Stromal cell of bone marrow (primary cell): ENCODE data around the gene TRIM42.
A peak's percentile ranks its signal among the peaks of the same experiment; 100 is the strongest.

ENCODE experiments used
- DNase-seq: peaks from one replicate; pipeline ENCODE4 v3.0.0-alpha.2; 2012; ENCODE audit warnings: low read depth

The TRIM42 gene

DNA sequence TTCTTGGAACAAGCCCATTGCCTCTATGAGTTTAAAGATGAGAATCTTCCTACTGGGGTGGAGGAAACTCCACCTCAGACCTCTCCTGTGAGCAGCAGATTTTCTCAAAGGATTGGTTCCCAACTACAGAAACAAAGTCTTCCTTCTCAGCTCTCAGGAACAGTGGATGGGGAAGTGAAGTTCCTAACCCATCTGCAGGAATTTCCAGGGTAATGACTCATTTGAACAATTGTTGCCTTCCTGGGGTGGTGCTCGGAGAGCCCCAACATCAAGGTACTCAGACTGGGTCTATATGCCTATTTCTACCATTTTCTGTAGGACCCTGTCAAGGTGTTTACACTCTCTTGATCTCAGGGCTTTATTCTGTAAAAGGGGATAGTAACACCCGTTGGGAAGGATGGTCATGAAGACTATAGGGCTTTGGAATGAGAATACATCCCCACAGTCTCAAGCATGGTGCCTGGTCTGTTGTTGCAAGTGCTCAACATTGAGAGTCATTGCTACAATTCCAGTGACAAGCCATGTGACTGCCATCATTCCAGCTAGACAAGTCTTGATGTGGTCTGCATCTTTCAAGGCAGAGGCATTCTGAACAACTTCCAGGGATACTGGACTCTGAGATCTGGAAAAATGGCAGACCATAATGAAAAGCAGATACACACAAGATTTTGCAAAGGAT lies 33.0 kb downstream of the TRIM42 start:
- DNase-seq: no peak

DNA sequence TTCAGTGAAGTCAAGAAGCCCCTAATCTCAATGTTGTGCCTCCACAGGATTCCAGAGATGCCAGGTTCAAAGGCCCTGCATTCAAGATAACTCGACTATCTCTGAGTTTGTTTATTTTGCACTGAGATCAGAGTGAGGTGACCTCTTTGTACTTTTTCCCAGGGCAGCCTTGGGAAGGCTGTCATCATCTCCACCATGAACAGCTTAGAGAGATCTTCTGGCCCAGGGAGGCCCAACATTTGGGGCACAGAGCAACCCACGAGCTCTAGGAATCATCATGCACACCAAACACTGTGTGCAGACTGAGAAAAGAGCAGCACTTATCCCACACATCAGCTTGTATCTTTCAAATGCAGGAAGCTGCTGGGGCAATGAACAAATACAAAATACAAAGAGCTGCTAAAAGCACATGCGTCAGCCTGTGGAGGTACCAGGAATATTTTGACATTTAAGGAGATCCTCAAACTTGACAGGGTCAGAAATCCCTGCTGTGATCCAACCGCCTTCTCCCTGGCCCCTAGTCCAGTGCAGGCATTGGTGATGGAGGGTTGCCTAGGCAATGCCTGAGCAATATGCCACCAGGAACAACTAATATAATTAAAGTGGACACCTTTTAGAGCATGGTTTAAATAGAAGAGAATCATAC lies 33.6 kb downstream of the TRIM42 start:
- DNase-seq: no peak

DNA sequence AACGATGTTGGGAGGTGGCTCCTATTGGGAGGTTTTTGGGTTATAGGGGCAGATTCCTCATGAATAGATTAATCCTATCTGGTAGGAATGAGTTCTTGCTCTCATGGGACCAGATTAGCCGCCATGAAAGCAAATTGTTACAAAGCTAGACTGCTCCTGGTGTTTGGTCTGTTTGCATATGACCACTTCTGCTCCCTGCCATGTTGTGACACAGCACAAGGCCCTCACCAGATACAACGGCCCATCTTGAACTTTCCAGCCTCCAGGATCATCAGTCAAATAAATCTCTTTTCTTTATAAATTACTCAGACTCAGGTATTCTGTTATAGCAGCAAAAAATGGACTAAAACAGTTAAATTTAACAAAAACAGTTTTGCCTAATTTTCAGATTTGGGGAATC lies 34.4 kb downstream of the TRIM42 start:
- DNase-seq: no peak

DNA sequence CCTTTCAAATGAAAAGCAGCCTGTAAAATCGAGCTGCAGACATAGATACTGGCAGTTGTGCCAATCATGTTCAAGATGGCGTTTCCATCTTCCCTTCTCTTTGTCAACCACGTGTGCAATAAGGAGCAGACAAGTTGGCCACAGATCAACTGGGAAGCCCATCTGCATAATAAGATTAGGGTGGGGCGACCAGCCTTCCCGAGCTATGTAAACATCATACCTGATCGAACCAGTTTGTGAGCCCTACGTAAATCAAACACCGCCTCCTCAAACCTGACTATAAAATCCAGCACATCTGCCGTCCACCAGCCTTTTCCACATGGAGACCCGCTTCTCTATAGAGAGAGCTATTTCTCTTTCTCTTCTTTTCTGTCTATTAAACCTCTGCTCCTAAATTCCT lies 37.2 kb downstream of the TRIM42 start:
- no peak for DNase-seq

DNA sequence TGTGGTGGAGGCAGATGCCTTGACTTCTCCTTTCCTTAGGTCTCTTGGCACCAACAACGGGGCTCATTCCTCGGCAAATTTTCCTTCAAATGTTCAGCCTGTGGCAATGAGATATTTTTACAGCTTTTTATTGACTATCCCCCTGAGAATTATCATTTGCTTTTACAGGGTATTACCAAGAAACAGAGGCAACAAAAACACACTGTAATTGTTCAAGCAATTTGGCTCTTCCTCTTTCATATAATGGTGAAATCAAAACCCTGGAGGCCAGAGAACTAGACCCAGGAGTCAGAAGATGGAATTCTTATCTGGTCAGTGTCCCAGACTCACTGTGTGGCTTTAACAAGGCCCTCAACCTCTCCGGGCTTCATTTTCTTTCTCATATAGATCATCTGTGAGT lies 40.1 kb downstream of the TRIM42 start:
- DNase-seq: peak; percentile 57

DNA sequence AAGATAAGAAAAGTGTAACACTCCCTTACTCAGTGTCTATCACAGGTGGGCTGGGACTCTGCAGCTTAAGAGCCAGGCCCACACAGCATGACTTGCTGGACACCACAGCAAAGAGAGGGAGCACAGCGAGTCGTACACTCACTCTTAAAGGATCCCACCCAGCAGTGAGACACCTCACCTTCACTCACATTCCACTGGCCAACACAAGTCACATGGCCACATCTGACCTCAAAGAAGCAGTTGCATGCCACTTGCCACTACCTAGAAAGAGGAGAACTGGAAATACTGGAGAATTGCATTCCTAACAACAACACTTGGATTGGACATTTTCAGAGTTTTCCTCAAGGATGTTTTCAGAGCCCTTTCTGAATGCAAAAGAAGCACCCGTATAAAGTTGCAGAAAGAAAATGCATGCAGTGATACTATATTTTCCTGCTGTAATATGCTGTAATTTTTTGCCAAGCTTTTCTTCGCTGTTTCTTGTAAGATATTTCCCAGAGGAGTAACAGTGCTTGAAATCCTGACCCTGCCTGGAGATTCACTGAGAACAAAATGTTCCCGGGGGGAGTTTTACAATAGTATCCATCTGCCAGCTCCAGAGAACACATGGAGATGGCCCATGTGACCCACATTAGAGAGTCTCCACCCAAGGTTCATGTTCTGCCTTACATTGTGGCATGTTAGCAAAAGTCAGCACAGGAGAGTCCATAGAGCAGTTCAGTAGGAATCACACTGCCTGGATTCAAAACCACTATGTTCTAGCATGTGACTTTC lies 42.2 kb downstream of the TRIM42 start:
- DNase-seq: peak; percentile 24

DNA sequence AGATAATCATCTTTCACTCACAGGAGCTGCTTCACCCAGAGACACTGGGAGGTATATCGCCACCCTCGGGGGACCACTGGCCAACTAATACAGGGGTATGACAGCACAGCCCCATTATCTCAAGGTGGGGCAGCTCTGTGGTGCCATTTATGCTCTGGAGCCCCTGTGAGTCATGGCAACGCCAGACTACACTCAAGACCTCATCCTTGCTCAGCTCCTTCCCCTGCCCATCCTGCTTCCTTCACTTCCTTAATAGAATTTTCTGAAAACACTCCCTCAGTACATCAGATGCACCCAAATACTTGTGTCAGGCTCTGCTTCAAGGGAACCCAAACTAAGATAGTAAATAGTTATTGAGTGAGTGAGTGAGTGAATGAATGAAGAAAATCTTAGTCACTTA lies 45.7 kb downstream of the TRIM42 start:
- DNase-seq: no peak

DNA sequence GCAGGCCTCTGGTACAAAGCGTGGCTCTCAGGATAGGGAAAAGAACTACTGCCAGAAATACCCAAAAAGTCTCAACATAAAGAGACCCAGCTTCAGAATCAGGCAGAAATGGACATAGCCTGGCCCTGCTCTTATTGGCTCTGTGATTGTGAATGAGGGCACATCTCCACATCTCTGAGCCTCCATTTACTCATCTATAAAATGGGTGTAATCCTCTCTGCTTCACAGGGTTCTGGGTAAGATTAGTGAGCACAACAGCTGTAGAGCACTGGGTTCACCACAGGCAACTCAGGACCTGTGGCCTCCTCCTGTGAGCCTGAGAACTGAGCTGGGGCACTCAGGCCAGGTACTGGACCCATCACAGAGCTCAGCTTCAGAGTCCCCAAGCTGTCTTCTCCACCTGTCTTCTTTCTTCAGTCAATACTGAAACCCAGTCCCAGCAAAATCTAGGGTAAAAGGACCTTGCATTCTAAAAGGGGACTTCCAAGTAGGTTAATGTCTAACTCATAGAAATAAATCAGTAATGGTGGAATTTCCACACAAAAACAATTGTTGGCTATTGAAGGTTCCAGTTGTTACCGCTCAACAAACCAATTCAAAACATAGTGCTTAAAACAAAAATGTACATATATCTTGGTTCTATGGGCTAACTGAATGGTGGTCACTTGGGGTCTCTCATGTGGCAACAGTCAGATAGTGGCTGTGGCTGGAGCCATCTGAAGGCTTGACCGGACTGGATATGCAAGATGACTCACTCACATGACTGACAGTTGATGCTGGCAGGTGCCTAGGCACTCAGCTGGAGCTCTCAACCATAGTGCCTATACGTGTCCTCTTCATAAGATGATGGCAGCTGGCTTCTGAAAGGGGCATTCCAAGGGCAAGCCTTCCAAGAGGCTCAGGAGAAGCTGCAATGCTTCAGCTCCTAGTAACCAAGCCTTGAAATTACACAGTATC lies 47.3 kb downstream of the TRIM42 start:
- DNase-seq: no peak

DNA sequence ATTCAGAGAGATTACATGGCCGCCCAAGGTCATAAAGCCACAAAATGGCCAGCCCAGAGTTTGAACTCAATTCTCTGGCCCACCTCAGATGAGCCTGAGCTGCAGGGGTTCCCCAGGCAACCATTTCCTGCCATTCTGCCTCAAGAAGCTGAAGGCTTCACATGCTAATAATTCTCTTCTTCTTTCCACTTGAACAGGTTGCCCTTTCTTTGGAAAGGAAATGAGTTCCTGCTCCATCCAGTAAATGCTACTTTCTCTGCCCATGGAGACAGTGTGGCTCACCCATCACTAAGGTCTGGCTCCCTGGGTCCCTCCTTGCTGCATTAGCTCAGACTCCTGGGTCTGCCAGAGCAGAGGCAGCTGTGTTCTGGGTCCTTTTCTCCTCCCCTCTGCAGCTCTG lies 48.2 kb downstream of the TRIM42 start:
- no peak for DNase-seq

DNA sequence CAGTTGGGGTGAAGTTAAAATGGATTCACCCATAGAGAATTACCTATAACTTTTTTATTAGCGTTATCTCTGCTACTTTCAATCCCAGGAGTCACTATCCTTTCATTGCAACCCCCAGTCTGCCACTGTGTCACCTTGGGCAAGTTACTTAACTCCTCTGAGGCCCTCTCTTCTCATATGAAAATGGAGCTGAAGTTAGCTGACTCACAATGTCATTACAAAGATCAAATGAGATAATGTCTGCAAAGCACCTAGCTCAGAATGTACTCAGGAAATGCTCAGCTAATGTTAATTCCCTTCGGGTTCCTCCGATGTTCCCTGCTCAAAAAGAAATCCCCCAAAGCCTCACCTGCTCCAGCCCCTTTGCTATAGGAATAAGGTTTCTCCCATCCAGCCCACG lies 50.0 kb downstream of the TRIM42 start:
- no peak for DNase-seq

DNA sequence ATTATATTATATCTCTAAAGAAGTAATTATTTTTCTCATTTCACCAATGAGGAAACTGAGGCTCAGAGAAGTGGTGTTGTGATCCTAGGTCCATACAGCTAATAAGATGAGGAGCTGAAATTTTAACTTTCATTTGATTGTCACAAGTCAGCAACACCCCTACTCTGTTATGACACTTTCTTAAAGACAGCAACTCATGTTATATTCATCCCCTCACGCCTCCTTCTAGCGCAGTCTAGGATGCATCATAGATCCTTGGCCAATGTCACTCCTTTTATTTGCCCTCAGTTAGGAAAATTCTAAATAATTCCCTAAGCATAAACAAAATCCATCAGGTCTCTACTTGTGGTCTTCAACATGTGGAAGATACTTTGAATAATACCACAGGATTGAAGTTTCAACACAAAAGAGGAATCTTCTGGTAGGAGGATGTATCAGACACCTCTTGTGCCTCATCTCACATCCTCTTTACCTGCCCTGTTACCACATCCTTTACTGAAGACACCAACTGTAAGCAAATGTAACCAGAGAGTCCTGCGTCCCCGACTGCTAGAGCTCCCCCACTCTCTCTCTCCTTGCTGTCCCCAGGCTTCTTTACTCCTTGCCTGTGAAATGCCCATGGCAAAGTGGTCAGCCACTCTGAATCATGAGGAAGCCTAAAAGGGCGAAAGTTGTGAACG lies 53.7 kb downstream of the TRIM42 start:
- DNase-seq: no peak

DNA sequence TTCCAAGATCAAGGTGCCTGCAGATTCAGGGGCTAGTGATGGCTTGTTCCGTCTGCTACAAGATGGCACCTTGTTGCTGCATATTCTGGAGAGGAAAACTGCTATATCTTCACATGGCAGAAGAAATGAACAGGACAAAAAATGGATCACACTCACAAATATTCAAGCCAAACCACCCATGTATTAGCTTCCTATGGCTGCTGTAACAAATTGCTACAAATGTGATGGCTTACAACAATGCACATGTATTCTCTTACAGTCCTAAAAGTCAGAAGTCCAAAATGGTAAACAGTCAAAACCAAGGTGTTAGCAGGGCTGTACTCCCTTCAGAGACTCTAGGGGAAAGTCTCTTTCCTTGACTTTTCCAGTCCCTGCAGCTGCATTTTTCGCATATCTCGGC lies 55.8 kb downstream of the TRIM42 start:
- DNase-seq: no peak

DNA sequence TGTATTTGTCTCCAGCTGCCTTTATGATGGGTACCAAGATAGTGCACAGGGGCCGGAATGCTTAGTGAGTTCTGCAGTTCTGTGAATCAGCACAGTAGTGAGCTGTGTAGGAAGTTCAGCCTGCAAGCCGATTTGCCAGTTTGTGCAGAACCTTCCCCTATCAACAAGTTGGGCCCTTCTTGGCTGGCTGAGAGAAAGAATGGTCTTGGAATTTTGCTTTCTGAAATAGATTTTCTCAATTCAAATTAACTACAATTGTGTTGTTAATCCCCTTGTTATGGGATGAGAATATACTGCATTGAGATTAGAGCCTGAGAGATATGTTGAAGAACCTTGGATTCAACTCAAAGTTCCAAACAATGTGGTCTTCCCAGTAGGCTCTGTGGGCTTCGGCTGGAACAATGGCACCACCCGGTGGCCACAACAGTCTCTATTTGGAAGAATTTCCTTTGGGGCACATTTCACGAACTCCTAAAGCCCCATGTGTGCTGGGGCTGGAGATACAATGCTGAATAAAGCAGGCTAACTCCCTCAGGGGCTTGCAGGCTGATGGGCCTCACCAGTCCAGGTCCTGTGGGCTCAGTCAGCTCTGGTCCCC lies 59.1 kb downstream of the TRIM42 start:
- DNase-seq: peak; percentile 58

DNA sequence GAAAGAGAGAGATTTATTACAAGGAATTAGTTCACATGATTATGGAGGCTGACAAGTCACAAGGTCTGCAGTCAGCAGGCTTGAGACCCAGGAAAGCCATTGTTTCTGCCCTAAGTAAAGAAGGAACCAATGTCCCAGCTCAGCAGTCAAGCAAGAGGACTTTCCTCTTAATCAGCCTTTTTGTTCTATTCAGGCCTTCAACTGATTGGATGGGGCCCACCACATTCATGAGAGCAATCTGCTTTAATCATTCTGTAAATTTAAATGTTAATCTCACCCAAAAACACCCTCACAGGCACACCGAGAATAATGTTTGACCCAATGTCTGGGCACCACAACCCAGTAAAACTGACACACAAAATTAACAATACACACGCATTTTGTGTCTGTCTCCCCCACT lies 64.3 kb downstream of the TRIM42 start:
- DNase-seq: no peak

DNA sequence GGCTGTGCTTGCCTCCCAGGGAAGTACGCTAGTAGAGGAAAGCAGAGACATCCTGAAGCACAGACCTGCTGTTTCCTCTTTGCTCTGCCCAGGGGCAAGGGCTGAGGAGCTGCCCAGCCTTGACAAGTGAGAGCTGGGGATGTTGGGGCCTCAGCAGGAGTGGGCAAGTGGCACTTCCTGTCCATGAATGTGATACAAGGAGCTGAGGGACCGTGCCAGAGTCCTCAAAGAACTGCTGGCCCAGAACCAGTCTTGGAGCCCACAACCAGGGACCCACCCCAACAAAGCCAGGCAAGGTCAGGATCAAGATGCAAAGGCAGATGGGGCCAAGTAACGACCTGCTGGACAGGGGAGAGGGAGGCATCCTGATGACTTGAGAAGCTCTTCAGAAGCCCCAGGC lies 70.3 kb downstream of the TRIM42 start:
- no peak for DNase-seq

DNA sequence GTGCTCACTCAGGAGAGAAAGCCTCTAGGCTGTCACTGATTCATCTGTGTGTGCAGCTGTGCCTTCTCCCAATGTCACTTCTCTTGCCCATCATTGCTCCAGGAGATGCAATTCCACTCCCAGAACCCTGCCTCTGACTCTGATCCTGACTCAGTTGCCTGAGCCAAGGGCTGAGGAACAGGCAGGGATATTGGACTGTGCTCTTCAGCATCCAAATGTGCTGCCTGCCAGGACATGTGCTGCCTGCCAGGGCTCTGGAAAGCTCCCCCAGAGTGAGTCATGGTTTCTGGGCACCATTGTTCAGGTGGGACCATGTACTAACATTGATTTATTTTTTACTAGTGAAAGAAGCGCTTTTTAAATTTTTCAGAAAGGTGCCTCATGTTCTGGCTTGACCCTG lies 71.0 kb downstream of the TRIM42 start:
- DNase-seq: no peak
